Testis (tissue), 3 donors: ENCODE results near the gene B4GALNT2. TPM values are rescaled to one million over a fixed set of nuclear protein-coding genes. Genes with fewer than 3 reads are reported as not detected.
A peak's percentile ranks its signal among the peaks of the same experiment; 100 is the strongest.

Experiments
- DNase-seq: peaks from one replicate; pipeline ENCODE4 v3.0.0-alpha.2; 2019
- H3K27ac ChIP-seq, 2 donors: fragments of 200-600 bp; sonication (generic); one replicate each; pipeline ENCODE4 v1.5.1; 2019
- H3K27me3 ChIP-seq: fragments of 200-600 bp; sonication (generic); one replicate; pipeline ENCODE4 v1.5.1; 2019
- H3K36me3 ChIP-seq: fragments of 200-600 bp; sonication (generic); one replicate; pipeline ENCODE4 v1.5.1; 2017; ENCODE audit warnings: low read depth; ENCODE audit errors: missing control alignments
- H3K4me1 ChIP-seq: fragments of 200-600 bp; sonication (generic); one replicate; pipeline ENCODE4 v1.5.1; 2019
- H3K4me3 ChIP-seq, 2 donors: fragments of 200-600 bp; sonication (generic); one replicate each; pipeline ENCODE4 v1.5.1; 2017 to 2019
- H3K9me3 ChIP-seq: fragments of 200-600 bp; sonication (generic); one replicate; pipeline ENCODE4 v1.5.1; 2017
- CTCF ChIP-seq, 3 experiments: fragments of 450-650 bp in 2 of 3; fragments of 200-600 bp in 1 of 3; sonication (generic) in 1 of 3; IDR thresholded peaks; one replicate each; pipeline ENCODE4 v1.5.1; 2016 to 2019; ENCODE audit warnings: antibody characterized with exemption in 3 of 3, mild to moderate bottlenecking in 2 of 3, moderate library complexity in 1 of 3
- POLR2A ChIP-seq: fragments of 450-650 bp; IDR thresholded peaks from one replicate; pipeline ENCODE4 v1.6.1; 2017; ENCODE audit warnings: antibody characterized with exemption, mild to moderate bottlenecking, moderate library complexity
- WGBS, 2 donors: methylation state at CpG; one replicate each; pipeline ENCODE4 v1.1.5; 2018; 5-methylcytosine and 5-hydroxymethylcytosine counted together
- intact Hi-C: fragments of 100-400 bp; cut with DNase I; formaldehyde crosslinking; loops from one replicate; pipeline ENCODE4 v1.15.1; 2023; ENCODE audit warnings: low total_unique reads
- polyA plus RNA-seq: library from polyadenylated mRNA; stranded (reverse); fragments of 350-450 nt; fragmentation: Illumina TruSeq; extraction: RNeasy Lipid Tissue Mini Kit (QIAGEN cat#74804); gene quantifications from one replicate; pipeline ENCODE4 v1.2.3, GENCODE V29; 2014; ENCODE audit warnings: low read depth, low replicate concordance; ENCODE audit not compliant: insufficient read depth
- total RNA-seq, 2 donors: library from RNA; depleted of rRNA; stranded (reverse); fragments of >200 nt; gene quantifications; one replicate each; pipeline ENCODE4 v1.2.3, GENCODE V29; 2016

Gene B4GALNT2
- total and polyA plus RNA-seq, 3 donors from 2014 or later = 0.24 to 0.69 (median 0.37) TPM

GRCh38 chr17:49191409-49191916, 58.9 kb downstream of the B4GALNT2 start:
- intact Hi-C loops = no loop called here
- H3K4me3 ChIP-seq = peak overlapping the region; percentile 75 to 77
- no peaks in the 10 kb centered on the region for H3K36me3 ChIP-seq
- WGBS, 2 donors = 6% methylated on average over 8 of the region's 8 CpGs
- H3K27ac ChIP-seq = peak overlapping the region; percentile 95 to 99
- H3K27me3 ChIP-seq = no peaks in the 10 kb centered on the region
- no peaks in the 10 kb centered on the region for H3K9me3 ChIP-seq
- DNase-seq = no peak
- TF ChIP-seq POLR2A = no peak
- no peak for TF ChIP-seq CTCF (IDR thresholded peaks at IDR 0.05)
- H3K4me1 ChIP-seq = no peaks in the 10 kb centered on the region

- Histone ChIP-seq H3K9me3 (no peaks in the 10 kb centered on the region), H3K27me3 (no peaks in the 10 kb centered on the region), H3K27ac (peak overlapping the region; percentile 95 to 99), H3K36me3 (no peaks in the 10 kb centered on the region), H3K4me3 (peak overlapping the region; percentile 75 to 77), H3K4me1 (no peaks in the 10 kb centered on the region)
- TF ChIP-seq POLR2A (no peak), CTCF (IDR thresholded peaks at IDR 0.05) (peak in 2 of 3 experiments; percentile 5 to 19)
- WGBS, 2 donors = 0 to 2% methylated on average over 39 to 45 of the region's 53 CpGs
- peak; percentile 96 for DNase-seq
- intact Hi-C loops = no loop called here
Observed at GRCh38 chr17:49191917-49192741, 59.6 kb downstream of the B4GALNT2 start.

GRCh38 chr17:49193513-49194296, 61.1 kb downstream of the B4GALNT2 start:
- Histone ChIP-seq H3K36me3 (no peaks in the 10 kb centered on the region), H3K27me3 (no peaks in the 10 kb centered on the region), H3K27ac (peak overlapping the region; percentile 95 to 99), H3K4me1 (no peaks in the 10 kb centered on the region), H3K4me3 (peak overlapping the region; percentile 75 to 77), H3K9me3 (no peaks in the 10 kb centered on the region)
- intact Hi-C loops = no loop called here
- DNase-seq = peak; percentile 80
- TF ChIP-seq CTCF (IDR thresholded peaks at IDR 0.05) (no peak), POLR2A (no peak)
- 2 to 6% methylated on average over 17 to 21 of the region's 21 CpGs for WGBS, 2 donors

GRCh38 chr17:49194297-49194607, 61.7 kb downstream of the B4GALNT2 start:
- Histone ChIP-seq H3K27me3 (no peaks in the 10 kb centered on the region), H3K9me3 (no peaks in the 10 kb centered on the region), H3K27ac (peak overlapping the region in 1 of 2 donors; percentile 95), H3K36me3 (no peaks in the 10 kb centered on the region), H3K4me3 (no peak overlapping the region), H3K4me1 (no peaks in the 10 kb centered on the region)
- intact Hi-C loops = no loop called here
- no peak for DNase-seq
- WGBS, 2 donors = 49 to 62% methylated on average over 3 of the region's 3 CpGs
- TF ChIP-seq POLR2A = no peak
- TF ChIP-seq CTCF (IDR thresholded peaks at IDR 0.05) = no peak
